ENCODE data around the gene COL2A1. TPM values are rescaled to one million over a fixed set of nuclear protein-coding genes. Genes with fewer than 3 reads are reported as not detected.
A peak's percentile ranks its signal among the peaks of the same experiment; 100 is the strongest.

The COL2A1 gene
- total and polyA plus RNA-seq, 12 donors = 0.03 to 0.17 (median 0.07) TPM; not detected in 9

- 69 to 85% methylated on average over 11 to 12 of the region's 12 CpGs for WGBS, 2 donors
- DNase-seq (no peak), ATAC-seq (no peak)
- no peaks in the 10 kb centered on the region for H3K36me3 ChIP-seq
- H3K27ac ChIP-seq = no peak overlapping the region
- intact Hi-C loops (cut with DNase I) = loop anchor here in 2 of 10 donors (10.0 kb wide), 3 partner anchors 79 to 229 kb away; no protein-coding TSS in a partner anchor
- H3K4me1 ChIP-seq = peaks cover 0 to 14% (median under 1%) of the 10 kb centered on the region in 9 donors
- peaks cover 0 to 32% (median 18%) of the 10 kb centered on the region in 7 donors for H3K27me3 ChIP-seq
- no peak overlapping the region for H3K4me3 ChIP-seq
- no peak for TF ChIP-seq CTCF (IDR thresholded peaks at IDR 0.05)
- H3K9me3 ChIP-seq = no peaks in the 10 kb centered on the region
Measured at GRCh38 chr12:47943623-47944340, 60.5 kb downstream of the COL2A1 start.

GRCh38 chr12:47942614-47943225 lies 61.6 kb downstream of the COL2A1 start:
- no peak overlapping the region for H3K4me3 ChIP-seq
- TF ChIP-seq CTCF (IDR thresholded peaks at IDR 0.05) = no peak
- H3K36me3 ChIP-seq = no peaks in the 10 kb centered on the region
- no peak overlapping the region for H3K27ac ChIP-seq
- no peak for DNase-seq
- 65 to 73% methylated on average over 28 to 31 of the region's 31 CpGs for WGBS, 2 donors
- intact Hi-C loops (cut with DNase I) = loop anchor here in 2 of 10 donors (10.0 kb wide), 3 partner anchors 78 to 228 kb away; no protein-coding TSS in a partner anchor
- H3K4me1 ChIP-seq = peaks cover 0 to 18% (median 5%) of the 10 kb centered on the region in 9 donors
- no peaks in the 10 kb centered on the region for H3K9me3 ChIP-seq
- peaks cover 0 to 32% (median 18%) of the 10 kb centered on the region in 7 donors for H3K27me3 ChIP-seq
- no peak for ATAC-seq

GRCh38 chr12:47941871-47942613 lies 62.2 kb downstream of the COL2A1 start:
- ATAC-seq = peak in 1 of 8 donors; percentile 15
- Histone ChIP-seq H3K36me3 (no peaks in the 10 kb centered on the region), H3K27ac (no peak overlapping the region), H3K4me1 (peaks cover 0 to 18% (median 5%) of the 10 kb centered on the region in 9 donors), H3K27me3 (peaks cover 0 to 32% (median 18%) of the 10 kb centered on the region in 7 donors), H3K4me3 (no peak overlapping the region), H3K9me3 (no peaks in the 10 kb centered on the region)
- intact Hi-C loops (cut with DNase I) = loop anchor here in 2 of 10 donors (10.0 kb wide), 3 partner anchors 77 to 227 kb away; no protein-coding TSS in a partner anchor
- 38 to 39% methylated on average over 36 to 40 of the region's 40 CpGs for WGBS, 2 donors
- DNase-seq = no peak
- peak in 7 of 9 donors; percentile 14 to 35 (median 29) for TF ChIP-seq CTCF (IDR thresholded peaks at IDR 0.05)

GRCh38 chr12:47941475-47941780 lies 62.8 kb downstream of the COL2A1 start:
- no peaks in the 10 kb centered on the region for H3K9me3 ChIP-seq
- peaks cover 0 to 32% (median 18%) of the 10 kb centered on the region in 7 donors for H3K27me3 ChIP-seq
- 74 to 86% methylated on average over 9 of the region's 9 CpGs for WGBS, 2 donors
- H3K36me3 ChIP-seq = no peaks in the 10 kb centered on the region
- peaks cover 0 to 18% (median 5%) of the 10 kb centered on the region in 9 donors for H3K4me1 ChIP-seq
- TF ChIP-seq CTCF (IDR thresholded peaks at IDR 0.05) = no peak
- no peak overlapping the region for H3K4me3 ChIP-seq
- intact Hi-C loops (cut with DNase I) = loop anchor here in 2 of 10 donors (10.0 kb wide), 3 partner anchors 77 to 227 kb away; no protein-coding TSS in a partner anchor
- ATAC-seq = no peak
- no peak overlapping the region for H3K27ac ChIP-seq
- DNase-seq = no peak
